GM21723 (cell line): ENCODE measurements around the gene CADM1.
A peak's percentile ranks its signal among the peaks of the same experiment; 100 is the strongest.

Source experiments
- ATAC-seq: cut with Tn5 transposase; IDR thresholded peaks from one replicate; pipeline ENCODE4 v1.9.1; 2021; ENCODE audit warnings: mild to moderate bottlenecking, moderate library complexity; ENCODE audit not compliant: unreplicated experiment

The CADM1 gene

GRCh38 chr11:115132436-115133228 lies 371.6 kb downstream of the CADM1 start:
- no peak for ATAC-seq

- no peak for ATAC-seq
Measured at GRCh38 chr11:115129473-115130289, 374.5 kb downstream of the CADM1 start.

GRCh38 chr11:115128226-115128625 lies 376.0 kb downstream of the CADM1 start:
- no peak for ATAC-seq

GRCh38 chr11:115127790-115128189 lies 376.4 kb downstream of the CADM1 start:
- no peak for ATAC-seq

GRCh38 chr11:115126515-115127208 lies 377.6 kb downstream of the CADM1 start:
- ATAC-seq: peak; percentile 91

GRCh38 chr11:115126092-115126491 lies 378.1 kb downstream of the CADM1 start:
- ATAC-seq: peak; percentile 9

- ATAC-seq: no peak
Measured at GRCh38 chr11:115124786-115125185, 379.4 kb downstream of the CADM1 start.

- no peak for ATAC-seq
Measured at GRCh38 chr11:115123641-115124040, 380.6 kb downstream of the CADM1 start.

GRCh38 chr11:115122274-115122673 lies 381.9 kb downstream of the CADM1 start:
- no peak for ATAC-seq
